GM03348 (cell line): Measurements from ENCODE around the gene RMND5B.

ENCODE experiments used
- DNase-seq: peaks from one replicate; pipeline ENCODE4 v3.0.0; 2012; ENCODE audit warnings: low spot score

RMND5B gene

GRCh38 chr5:178131446-178131996, 707 bp downstream of the RMND5B start:
- no peak for DNase-seq

DNA sequence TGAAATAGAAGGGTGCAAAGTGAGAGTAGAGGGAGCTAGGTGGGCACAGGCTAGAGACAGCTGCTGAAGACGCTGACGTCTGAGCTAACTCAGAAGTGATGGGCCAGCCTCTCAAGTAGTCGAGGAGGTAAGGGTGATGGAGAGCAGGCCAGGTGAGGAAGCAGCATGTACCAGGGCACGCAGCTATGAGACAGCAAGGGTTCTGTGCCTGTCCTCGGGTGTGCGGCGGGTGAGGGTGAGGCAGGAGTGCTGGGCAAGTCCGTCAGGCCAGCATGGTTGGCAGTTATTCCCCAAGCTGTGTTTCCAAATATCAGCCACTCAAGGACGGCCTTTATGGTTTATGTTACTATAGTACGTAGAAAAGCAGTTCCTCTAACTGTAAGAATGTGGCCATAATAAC, 6.2 kb downstream of the RMND5B start:
- DNase-seq: no peak

DNA sequence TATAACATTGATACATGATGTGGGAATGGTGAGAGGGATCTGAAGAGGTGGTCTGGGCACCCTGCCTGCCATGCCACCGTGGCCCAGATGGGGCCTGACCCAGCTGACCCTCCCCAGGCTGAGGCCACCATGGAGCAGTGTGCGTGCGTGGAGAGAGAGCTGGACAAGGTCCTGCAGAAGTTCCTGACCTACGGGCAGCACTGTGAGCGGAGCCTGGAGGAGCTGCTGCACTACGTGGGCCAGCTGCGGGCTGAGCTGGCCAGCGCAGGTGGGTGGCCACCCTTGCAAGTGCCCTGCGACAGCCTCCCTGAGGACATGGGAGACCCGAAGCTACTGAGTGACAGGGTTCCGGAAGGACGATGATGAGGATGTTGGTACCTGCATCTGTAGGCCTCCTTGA, 7.2 kb downstream of the RMND5B start:
- no peak for DNase-seq

DNA sequence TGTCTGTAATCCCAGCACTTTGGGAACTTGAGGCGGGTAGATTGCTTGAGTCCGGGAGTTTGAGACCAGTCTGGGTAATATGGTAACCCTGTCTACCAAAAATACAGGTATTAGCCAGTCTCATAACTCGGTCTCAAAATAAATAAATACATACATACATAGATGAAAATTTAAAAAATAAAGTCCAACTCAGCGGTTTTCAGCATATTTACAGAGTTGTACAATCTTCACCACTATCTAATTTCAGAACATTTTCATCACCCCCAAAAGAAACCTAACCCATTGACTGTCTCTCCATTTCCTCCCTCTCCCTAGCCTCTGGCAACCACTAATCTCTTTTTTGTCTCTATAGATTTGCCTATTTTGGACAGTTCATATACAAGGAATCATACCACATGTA, 10.7 kb downstream of the RMND5B start:
- no peak for DNase-seq

DNA sequence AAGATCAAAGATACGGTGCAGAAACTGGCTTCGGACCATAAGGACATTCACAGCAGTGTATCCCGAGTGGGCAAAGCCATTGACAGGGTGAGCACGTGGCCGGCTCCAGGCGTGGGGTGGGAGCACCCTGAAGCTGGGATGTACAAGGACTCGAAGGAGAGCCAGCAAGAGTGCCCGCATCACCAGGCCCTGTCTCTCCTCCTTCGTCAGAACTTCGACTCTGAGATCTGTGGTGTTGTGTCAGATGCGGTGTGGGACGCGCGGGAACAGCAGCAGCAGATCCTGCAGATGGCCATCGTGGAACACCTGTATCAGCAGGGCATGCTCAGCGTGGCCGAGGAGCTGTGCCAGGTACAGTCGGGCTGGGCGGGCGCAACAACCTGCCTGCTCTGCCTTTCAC, 11.8 kb downstream of the RMND5B start:
- no peak for DNase-seq

DNA sequence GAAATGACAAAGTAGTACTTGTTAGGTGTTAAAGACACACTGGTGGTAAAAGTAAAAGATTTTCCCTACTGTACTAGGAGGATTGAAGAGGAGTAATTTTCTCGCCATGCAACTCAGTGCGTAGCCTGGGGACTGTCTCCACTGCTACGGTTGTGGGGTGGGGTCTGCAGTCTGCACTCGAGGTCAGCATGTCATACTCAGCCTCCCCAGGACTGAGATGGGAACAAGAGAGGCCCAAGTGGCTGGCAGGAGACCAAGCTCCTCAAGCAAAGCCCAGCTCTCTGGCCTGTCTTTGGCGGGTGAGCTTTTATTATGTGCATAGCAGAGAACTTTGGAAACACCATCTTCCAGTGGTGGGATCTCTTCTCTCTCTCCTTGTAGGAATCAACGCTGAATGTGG, 12.4 kb downstream of the RMND5B start:
- no peak for DNase-seq

- no peak for DNase-seq
Observed at GRCh38 chr5:178143901-178144300, 13.1 kb downstream of the RMND5B start.

DNA sequence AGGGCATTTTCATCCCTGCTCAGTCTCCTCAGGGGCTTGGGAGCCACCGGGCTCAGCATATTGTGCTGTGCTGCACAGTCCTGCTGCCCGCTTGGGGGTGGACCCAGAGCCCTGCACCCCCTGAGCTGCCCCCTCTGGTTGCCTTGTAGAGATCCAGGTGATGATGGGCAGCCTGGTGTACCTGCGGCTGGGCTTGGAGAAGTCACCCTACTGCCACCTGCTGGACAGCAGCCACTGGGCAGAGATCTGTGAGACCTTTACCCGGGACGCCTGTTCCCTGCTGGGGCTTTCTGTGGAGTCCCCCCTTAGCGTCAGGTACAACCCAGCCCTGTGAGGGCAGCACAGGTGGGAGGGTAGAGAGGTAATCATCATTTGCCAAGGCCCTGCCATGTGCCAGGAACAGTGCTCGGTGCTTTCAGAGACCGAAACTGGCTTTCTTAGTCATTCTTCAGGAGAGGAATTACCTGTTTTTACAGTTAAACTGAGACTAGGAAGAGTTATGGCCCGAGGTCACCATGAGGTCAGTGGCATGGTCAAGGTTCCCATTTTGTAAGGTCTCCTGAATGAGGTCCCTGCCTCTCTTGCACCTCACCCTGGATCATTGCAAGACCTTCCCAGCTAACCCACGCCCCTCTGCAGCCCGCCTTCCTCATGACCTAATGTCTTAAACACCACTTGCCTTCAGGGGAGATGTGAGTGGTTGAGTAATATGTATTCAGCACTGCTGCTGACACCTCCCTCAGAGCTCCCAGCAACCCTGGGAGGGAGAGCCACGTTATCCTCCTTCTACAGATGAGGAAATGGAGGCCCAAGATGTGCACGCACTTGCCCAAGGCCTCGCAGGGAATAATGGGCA, 15.4 kb downstream of the RMND5B start:
- DNase-seq: peak; percentile 63

- DNase-seq: no peak
Observed at GRCh38 chr5:178147406-178147805, 16.6 kb downstream of the RMND5B start.

DNA sequence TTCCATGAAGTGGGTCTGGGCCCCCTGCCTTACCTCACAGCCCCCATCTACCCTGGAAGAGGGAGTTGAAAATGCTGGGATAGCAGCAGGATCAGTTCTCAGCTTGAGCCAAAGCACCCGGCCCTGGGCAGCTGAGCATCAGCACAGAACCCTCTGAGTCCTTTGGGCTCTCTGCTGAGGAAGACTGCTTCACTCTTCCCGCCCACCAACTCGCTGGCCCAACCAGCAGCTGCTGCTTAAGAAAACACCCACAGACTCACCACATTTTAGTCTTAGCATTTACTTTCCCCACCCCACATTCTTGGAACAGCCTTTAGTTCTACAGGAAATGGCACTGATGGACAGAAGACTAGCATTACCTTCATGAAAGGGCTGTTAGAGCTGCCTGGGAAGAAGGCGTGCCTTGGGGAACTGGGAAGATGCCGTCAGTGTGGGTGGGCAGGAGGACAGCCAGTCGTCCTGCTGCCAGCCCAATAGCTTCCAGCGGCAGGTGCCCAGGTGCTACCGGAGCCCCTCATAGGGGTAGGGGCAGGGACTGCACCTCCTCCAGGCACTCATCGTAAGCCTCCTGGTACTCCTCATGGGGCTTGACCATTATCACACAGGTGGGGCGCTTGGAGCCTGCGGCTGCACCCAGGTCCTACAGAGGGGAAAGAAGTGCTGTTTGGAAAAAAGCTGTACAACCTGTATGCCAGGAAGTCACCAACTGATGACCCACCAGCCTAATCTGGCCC, 18.6 kb downstream of the RMND5B start:
- no peak for DNase-seq

GRCh38 chr5:178150977-178151734, 20.3 kb downstream of the RMND5B start:
- peak; percentile 32 for DNase-seq

DNA sequence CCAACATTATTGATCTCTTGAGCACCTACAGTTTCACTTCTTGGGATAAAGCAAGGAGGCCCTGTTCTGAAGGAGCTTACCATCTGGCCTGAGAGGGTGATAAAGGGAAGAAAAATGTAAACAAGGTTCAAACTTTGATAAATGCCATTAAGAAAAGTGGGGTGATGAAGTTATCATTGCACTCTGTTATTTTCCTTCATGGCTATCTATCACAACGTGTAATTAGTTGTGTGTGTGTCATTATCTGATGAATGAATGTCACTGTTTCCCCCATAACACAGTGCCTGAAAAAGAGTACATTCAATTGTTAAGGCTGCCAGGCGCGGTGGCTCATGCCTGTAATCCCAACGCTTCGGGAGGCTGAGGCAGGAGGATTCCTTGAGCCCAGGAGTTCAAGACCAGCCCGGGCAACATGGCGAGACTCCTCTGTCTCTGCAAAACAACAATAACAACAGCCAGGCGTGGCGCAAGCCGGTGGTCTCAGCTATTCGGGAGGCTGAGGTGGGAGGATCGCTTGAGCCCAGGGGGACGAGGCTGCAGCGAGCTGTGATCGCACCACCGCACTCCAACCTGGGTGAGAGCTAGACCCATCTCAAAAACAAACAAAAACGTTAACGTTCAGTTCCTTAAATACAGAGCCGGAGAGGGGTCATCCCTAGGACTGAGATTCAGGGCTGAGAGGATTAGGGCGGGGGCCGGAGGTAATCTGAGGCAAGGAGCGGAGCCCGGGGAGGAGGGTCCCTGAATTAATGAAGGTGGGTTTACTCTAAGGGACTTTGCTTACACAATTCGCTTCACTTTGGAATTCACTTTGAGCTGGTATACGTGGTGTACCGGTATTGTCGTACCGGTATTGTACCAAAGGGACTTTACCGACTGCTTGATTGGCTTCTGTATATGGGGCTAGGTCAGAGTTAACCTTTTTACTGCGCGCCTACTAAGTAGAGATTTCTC, 22.0 kb downstream of the RMND5B start:
- no peak for DNase-seq

GRCh38 chr5:178153530-178154340, 22.9 kb downstream of the RMND5B start, which contains the start of gene NHP2:
Gene NHP2 (minus strand): TSS chr5:178153885. CDS start chr5:178153817, 68 bp downstream.
- DNase-seq: peak; percentile 99

DNA sequence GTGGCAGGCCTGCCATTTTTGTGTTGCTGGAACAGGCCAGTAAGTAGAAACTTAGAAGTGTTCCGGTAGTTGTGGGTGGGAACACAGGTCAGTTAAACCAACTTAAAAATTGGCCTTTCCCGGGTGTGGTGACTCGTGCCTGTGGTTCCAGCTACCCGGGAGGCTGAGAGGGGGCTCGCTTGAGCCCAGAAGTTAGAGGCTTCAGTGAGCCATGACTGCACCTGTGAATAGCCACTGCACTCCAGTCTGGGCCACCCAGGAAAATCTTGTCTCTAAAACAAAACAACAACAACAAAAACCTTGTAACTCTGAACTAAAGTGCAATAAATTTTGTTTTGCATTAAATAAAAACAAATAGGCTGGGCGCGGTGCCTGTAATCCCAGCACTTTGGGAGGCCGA, 24.3 kb downstream of the RMND5B start:
- no peak for DNase-seq

DNA sequence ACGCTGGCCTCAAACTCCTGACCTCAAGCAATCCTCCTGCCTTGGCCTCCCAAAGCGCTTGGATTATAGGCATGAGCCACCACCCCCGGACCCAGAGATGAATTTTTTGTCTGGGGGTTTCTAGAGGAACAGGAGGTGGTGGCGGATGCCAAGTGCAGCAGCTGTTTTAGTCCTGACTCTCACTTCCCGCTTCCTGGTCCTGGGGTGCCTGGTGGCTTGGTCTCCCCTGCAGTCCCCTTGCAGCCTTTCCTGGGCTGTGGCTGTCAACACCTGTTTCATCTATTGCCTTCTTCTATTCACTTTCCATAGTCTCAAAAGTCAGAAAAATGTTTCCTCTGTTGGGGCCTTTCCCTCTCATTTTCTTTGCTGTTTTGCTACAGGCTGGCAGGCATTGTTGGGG, 29.4 kb downstream of the RMND5B start:
- no peak for DNase-seq

DNA sequence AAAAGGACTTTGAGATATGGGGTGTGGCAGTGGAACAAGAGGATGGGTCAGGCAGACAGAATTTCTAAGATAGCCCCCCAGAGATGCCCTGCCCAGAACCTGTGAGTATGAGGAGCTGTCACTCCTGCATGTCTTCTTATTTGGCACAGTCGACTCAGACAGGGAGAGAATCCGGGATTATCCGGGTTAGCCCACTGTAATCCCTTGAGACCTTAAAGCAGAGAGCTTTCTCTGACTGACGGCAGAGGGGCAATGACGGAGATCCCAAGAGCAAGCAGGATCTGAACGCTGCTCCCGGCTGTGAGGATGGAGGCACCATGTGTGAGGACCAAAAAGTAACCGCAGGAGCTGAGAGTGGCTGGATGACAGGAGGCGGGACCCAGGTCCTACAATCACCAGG, 31.7 kb downstream of the RMND5B start:
- DNase-seq: no peak

DNA sequence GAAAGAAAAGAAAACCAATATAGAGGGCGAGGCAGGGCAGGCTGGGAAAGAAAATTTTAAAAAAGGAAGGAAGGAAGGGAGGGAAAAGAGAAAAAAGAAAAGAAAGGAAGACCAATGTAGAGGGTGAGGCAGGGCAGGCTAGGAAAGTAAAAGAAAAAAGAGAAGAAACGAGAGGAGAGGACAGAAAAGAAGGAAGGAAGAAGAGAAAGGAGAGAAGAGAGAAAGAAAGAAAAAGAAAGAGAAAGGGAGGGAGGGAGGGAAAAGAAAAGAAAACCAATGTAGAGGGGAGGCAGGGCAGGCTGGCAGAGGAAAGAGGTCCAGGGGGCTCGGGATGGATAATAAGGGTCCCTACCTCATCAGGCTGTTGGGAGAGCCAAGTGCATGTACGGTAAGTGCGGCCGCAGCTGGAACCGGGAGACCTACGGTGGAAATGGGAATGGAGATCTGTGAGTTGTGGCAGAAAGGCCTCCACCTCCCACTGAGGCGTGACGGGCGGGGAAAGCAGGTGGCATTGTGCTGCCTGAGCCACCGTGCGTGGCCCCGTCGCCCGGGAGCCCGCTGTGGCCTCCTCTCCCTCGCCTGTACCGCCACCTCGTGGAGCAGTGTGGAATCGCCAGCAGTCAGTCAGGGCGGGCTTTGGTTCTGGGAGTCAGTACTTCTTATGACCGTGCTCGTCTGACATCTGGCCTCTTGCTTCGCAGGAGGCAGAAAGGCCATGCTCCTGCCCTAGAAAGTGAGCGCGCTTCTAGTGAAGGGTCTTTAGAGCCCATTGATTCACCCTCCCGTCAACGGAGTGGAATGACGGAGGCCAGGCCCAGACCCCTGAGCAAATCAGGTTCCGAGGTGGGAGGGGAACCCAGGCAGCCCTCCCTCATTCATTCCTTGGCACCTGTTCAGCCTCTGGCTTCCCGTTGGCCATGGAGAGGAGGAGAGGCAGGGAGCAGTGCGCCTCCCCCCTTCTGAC, 33.2 kb downstream of the RMND5B start:
- peak; percentile 93 for DNase-seq

GRCh38 chr5:178165581-178165980, 34.8 kb downstream of the RMND5B start:
- DNase-seq: no peak

DNA sequence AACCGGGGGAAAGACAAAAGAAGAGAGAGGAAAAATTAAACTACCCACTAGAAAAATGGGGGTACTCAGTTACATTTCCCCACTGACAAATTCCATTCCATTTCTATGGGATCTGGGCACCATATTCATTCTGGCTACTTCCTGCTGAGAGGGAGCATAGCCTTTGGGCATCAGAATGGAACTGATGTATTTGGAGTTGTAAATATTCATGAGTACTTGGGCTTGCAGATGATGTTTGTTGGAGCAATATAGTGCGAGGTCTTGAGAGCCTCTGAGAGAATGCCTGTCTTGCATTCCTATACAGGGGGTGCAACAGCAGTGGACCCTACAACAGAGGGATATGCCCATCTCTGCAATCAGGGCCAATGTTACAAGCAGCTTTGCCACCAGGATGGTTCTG, 39.6 kb downstream of the RMND5B start:
- no peak for DNase-seq
